Left lung (tissue), 10 donors: ENCODE measurements around the gene SPTSSA. TPM values are rescaled to one million over a fixed set of nuclear protein-coding genes. Genes with fewer than 3 reads are reported as not detected.
"Not testable (repeated sequence)": the region's sequence is repeated elsewhere in the genome, so short reads cannot be mapped to it uniquely, and the experiment has no call there.

Experiments used
- ATAC-seq: fragments of 200-7000 bp; cut with Tn5 transposase; one replicate; pipeline ENCODE4 v1.9.1; 2020; ENCODE audit warnings: moderate library complexity
- DNase-seq, 4 donors: peaks; one replicate each; pipeline ENCODE4 v3.0.0-alpha.2; 2013 to 2020
- H3K27ac ChIP-seq, 2 donors: fragments of 200-600 bp; sonication (generic) in 1 of 2; one replicate each; pipeline versions ENCODE4 v1.5.0 to v1.8.0; 2020 to 2021
- H3K27me3 ChIP-seq, 2 donors: fragments of 200-600 bp; sonication (generic) in 1 of 2; one replicate each; pipeline versions ENCODE4 v1.5.0 to v1.8.0; 2020 to 2021
- H3K36me3 ChIP-seq, 2 donors: fragments of 200-600 bp; sonication (generic) in 1 of 2; one replicate each; pipeline versions ENCODE4 v1.5.0 to v1.8.0; 2020 to 2021
- H3K4me1 ChIP-seq, 2 donors: fragments of 200-600 bp; one replicate each; pipeline ENCODE4 v1.8.0; 2021
- H3K4me3 ChIP-seq, 2 donors: fragments of 200-600 bp; sonication (generic) in 1 of 2; one replicate each; pipeline versions ENCODE4 v1.5.0 to v1.8.0; 2020 to 2021; ENCODE audit warnings: mild to moderate bottlenecking in 1 of 2
- H3K9me3 ChIP-seq, 2 donors: fragments of 200-600 bp; sonication (generic) in 1 of 2; one replicate each; pipeline versions ENCODE4 v1.5.0 to v1.8.0; 2020 to 2021
- intact Hi-C, 2 donors: fragments of 100-400 bp; cut with DNase I; formaldehyde crosslinking; loops; one replicate each; pipeline versions ENCODE4 v1.11.2 to v1.14.2; 2022
- polyA plus RNA-seq, 6 donors: library from polyadenylated mRNA; unstranded; fragments of 120-200 nt; gene quantifications; one replicate each; pipeline ENCODE4 v1.2.1, GENCODE V29; 2013; ENCODE audit not compliant: insufficient read length in 6 of 6
- total RNA-seq, 2 donors: library from RNA; stranded (reverse); fragmentation: NEBNext Ultra II Directional; extraction: Animal tissue kit (Norgen Biotek cat#: 25700); gene quantifications; one replicate each; pipeline ENCODE4 v1.2.1, GENCODE V29; 2021
- TF ChIP-seq, protein P1 (sequence below), 2 donors: fragments of 200-600 bp; sonication (generic) in 1 of 2; IDR thresholded peaks; one replicate each; pipeline versions ENCODE4 v1.5.0 to v1.8.0; 2021; ENCODE audit warnings: antibody characterized with exemption in 2 of 2
- donor health status: DM: no; HTN: yes; CAD: no.
- donor health status: DM: no; HTN: no; CAD: no.

Gene SPTSSA
- total and polyA plus RNA-seq, 8 donors = 27.5 to 47.5 (median 30.4) TPM

DNA sequence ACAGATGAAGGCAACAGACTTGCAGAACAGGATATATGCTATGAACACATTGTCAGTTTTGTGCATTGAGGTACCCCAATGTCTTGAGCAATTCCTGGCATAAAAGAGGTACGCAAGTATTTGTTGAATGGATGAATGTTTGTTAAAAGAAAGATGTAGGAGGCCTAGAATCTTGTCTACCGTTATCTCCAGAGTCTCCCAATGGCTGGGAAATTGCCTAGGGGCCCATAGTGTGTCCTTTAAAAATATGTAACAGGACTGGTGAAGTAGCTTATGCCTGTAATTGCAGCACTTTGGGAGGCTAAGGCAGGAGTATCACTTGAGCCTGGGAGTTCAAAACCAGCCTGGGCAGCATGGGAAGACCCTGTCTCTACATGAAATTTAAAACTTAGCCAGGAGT lies 20.4 kb upstream of the SPTSSA start:
- H3K27me3 ChIP-seq = no peaks in the 10 kb centered on the region
- H3K36me3 ChIP-seq = no peaks in the 10 kb centered on the region
- ATAC-seq = no peak
- intact Hi-C loops = no loop called here
- H3K4me1 ChIP-seq = no peaks in the 10 kb centered on the region
- H3K27ac ChIP-seq = no peak overlapping the region
- TF ChIP-seq, protein P1, sequence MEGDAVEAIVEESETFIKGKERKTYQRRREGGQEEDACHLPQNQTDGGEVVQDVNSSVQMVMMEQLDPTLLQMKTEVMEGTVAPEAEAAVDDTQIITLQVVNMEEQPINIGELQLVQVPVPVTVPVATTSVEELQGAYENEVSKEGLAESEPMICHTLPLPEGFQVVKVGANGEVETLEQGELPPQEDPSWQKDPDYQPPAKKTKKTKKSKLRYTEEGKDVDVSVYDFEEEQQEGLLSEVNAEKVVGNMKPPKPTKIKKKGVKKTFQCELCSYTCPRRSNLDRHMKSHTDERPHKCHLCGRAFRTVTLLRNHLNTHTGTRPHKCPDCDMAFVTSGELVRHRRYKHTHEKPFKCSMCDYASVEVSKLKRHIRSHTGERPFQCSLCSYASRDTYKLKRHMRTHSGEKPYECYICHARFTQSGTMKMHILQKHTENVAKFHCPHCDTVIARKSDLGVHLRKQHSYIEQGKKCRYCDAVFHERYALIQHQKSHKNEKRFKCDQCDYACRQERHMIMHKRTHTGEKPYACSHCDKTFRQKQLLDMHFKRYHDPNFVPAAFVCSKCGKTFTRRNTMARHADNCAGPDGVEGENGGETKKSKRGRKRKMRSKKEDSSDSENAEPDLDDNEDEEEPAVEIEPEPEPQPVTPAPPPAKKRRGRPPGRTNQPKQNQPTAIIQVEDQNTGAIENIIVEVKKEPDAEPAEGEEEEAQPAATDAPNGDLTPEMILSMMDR (IDR thresholded peaks at IDR 0.05) = no peak
- no peak overlapping the region for H3K4me3 ChIP-seq
- H3K9me3 ChIP-seq = no peaks in the 10 kb centered on the region
- DNase-seq = no peak

DNA sequence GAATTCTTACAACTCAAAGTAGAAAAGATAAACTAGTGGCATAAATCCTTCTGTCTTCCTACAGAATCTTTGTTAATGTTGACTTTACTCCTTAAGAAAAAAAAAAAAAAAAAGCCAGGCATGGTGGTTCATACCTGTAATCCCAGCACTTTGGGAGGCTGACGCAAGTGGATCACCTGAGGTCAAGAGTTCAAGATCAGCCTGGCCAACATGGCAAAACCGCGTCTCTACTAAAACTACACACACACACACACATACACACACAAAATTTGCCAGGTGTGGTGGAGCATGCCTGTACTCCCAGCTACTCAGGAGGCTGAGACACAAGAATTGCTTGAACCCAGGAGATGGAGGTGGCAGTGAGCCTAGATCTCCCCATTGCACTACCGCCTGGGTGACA lies 17.7 kb upstream of the SPTSSA start:
- Histone ChIP-seq H3K9me3 (no peaks in the 10 kb centered on the region), H3K36me3 (no peaks in the 10 kb centered on the region), H3K4me3 (no peak overlapping the region), H3K27me3 (no peaks in the 10 kb centered on the region), H3K4me1 (no peaks in the 10 kb centered on the region), H3K27ac (no peak overlapping the region)
- ATAC-seq = no peak
- intact Hi-C loops = no loop called here
- TF ChIP-seq, protein P1 (IDR thresholded peaks at IDR 0.05) = no peak
- DNase-seq = no peak

DNA sequence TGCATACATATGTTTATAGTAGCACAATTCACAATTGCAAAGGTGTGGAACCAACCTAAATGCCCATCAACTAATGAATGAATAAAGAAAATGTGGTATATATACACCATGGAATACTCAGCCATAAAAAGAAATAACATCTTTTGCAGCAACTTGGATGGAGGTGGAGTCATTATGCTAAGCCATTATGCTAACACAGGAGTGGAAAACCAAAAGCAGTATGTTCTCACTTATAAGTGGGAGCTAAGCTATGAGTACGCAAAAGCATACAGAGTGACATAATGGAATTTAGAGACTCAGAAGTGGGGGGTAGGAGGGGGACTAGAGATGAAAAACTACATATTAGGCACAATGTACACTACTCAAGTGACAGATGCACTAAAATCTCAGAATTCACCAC lies 16.2 kb upstream of the SPTSSA start:
- Histone ChIP-seq H3K4me3 (no peak overlapping the region), H3K27me3 (no peaks in the 10 kb centered on the region), H3K27ac (no peak overlapping the region), H3K36me3 (no peaks in the 10 kb centered on the region), H3K4me1 (no peaks in the 10 kb centered on the region), H3K9me3 (no peaks in the 10 kb centered on the region)
- DNase-seq = no peak
- no peak for ATAC-seq
- intact Hi-C loops = no loop called here
- TF ChIP-seq, protein P1 (IDR thresholded peaks at IDR 0.05) = no peak

DNA sequence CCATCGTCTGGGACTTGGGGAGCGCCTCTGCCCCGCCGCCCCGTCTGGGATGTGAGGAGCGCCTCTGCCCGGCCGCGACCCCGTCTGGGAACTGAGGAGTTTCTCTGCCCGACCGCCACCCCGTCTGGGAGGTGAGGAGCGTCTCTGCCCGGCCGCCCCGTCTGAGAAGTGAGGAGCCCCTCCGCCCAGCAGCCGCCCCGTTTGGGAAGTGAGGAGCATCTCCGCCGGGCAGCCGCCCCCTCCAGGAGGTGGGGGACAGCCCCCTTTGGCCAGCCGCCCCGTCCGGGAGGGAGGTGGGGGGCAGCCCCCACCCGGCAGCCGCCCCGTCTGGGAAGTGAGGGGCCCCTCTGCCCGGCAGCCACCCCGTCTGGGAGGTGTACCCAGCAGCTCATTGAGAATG lies 14.0 kb upstream of the SPTSSA start:
- H3K4me3 ChIP-seq, H3K4me1 ChIP-seq, H3K27ac ChIP-seq, ATAC-seq, intact Hi-C loops, H3K36me3 ChIP-seq, H3K27me3 ChIP-seq, H3K9me3 ChIP-seq: not testable (repeated sequence)
- peak in 1 of 4 donors; percentile 5 for DNase-seq

GRCh38 chr14:34475163-34475562 lies 13.1 kb upstream of the SPTSSA start:
- Histone ChIP-seq H3K27me3 (no peaks in the 10 kb centered on the region), H3K4me1 (no peaks in the 10 kb centered on the region), H3K4me3 (no peak overlapping the region), H3K36me3 (no peaks in the 10 kb centered on the region), H3K27ac (no peak overlapping the region), H3K9me3 (no peaks in the 10 kb centered on the region)
- DNase-seq (no peak), ATAC-seq (no peak)
- intact Hi-C loops = no loop called here
- TF ChIP-seq, protein P1 (IDR thresholded peaks at IDR 0.05) = no peak

GRCh38 chr14:34474187-34474679 lies 12.2 kb upstream of the SPTSSA start:
- intact Hi-C loops = no loop called here
- TF ChIP-seq, protein P1 (IDR thresholded peaks at IDR 0.05) = no peak
- Histone ChIP-seq H3K4me3 (no peak overlapping the region), H3K27me3 (no peaks in the 10 kb centered on the region), H3K4me1 (no peaks in the 10 kb centered on the region), H3K27ac (no peak overlapping the region), H3K9me3 (no peaks in the 10 kb centered on the region), H3K36me3 (no peaks in the 10 kb centered on the region)
- ATAC-seq = no peak
- DNase-seq = no peak
